Smooth muscle cell (in vitro differentiated cells): Measurements from ENCODE around the gene DBH. TPM values are rescaled to one million over a fixed set of nuclear protein-coding genes. Genes with fewer than 3 reads are reported as not detected.

Experiments used
- DNase-seq: peaks from one replicate; lab custom pipeline; 2025; ENCODE audit not compliant: unreplicated experiment; lab: John Stamatoyannopoulos, UW
- H2AFZ ChIP-seq: fragments of 200-600 bp; sonication (generic); 2 replicates; pipeline ENCODE4 v1.6.0; 2016; ENCODE audit warnings: antibody characterized with exemption, low read depth, mild to moderate bottlenecking
- H3F3A ChIP-seq: fragments of 200-600 bp; sonication (generic); 2 replicates; pipeline ENCODE4 v1.6.0; 2017; ENCODE audit warnings: antibody characterized with exemption, low read depth
- H3K27ac ChIP-seq: fragments of 200-600 bp; sonication (generic); 2 replicates; pipeline ENCODE4 v1.5.1; 2016; ENCODE audit warnings: low read depth, mild to moderate bottlenecking
- H3K27me3 ChIP-seq: fragments of 200-600 bp; sonication (generic); 2 replicates; pipeline ENCODE4 v1.6.1; 2016; ENCODE audit warnings: low read depth, mild to moderate bottlenecking
- H3K36me3 ChIP-seq: fragments of 200-600 bp; sonication (generic); 2 replicates; pipeline ENCODE4 v1.5.1; 2016; ENCODE audit warnings: low read depth
- H3K4me1 ChIP-seq: fragments of 200-600 bp; sonication (generic); 2 replicates; pipeline ENCODE4 v1.5.1; 2016; ENCODE audit warnings: low read depth
- H3K4me2 ChIP-seq: fragments of 200-600 bp; sonication (generic); 2 replicates; pipeline ENCODE4 v1.6.0; 2016; ENCODE audit warnings: mild to moderate bottlenecking
- H3K4me3 ChIP-seq: fragments of 200-600 bp; sonication (generic); 2 replicates; pipeline ENCODE4 v1.5.1; 2016; ENCODE audit warnings: mild to moderate bottlenecking
- H3K79me2 ChIP-seq: fragments of 200-600 bp; sonication (generic); 2 replicates; pipeline ENCODE4 v1.6.0; 2016; ENCODE audit warnings: low read depth, mild to moderate bottlenecking
- H3K9ac ChIP-seq: fragments of 200-600 bp; sonication (generic); 2 replicates; pipeline ENCODE4 v1.6.0; 2016; ENCODE audit warnings: low read depth
- H3K9me3 ChIP-seq: fragments of 200-600 bp; sonication (generic); replicated peaks from 2 replicates; pipeline ENCODE4 v1.5.1; 2016; ENCODE audit warnings: low read depth
- H4K20me1 ChIP-seq: fragments of 200-600 bp; sonication (generic); 2 replicates; pipeline ENCODE4 v1.6.0; 2016; ENCODE audit warnings: low read depth
- WGBS: methylation state at CpG from one replicate; pipeline ENCODE4 v1.1.7; 2016; ENCODE audit warnings: low lambda C conversion rate; 5-methylcytosine and 5-hydroxymethylcytosine counted together
- polyA plus RNA-seq: library from polyadenylated mRNA; unstranded; fragments of >200 nt; fragmentation: Nextera tagmentation; extraction: Ambion mirVana; gene quantifications from 2 replicates; pipeline ENCODE4 v1.2.1, GENCODE V29; 2016
- total RNA-seq: library from RNA; depleted of rRNA; stranded (reverse); fragments of >200 nt; gene quantifications from 2 replicates; pipeline ENCODE4 v1.2.3, GENCODE V29; 2014
- TF ChIP-seq, protein P1 (sequence below): fragments of 200-600 bp; sonication (generic); IDR thresholded peaks from 2 replicates; pipeline ENCODE4 v1.5.1; 2017; ENCODE audit warnings: borderline replicate concordance, mild to moderate bottlenecking, antibody characterized with exemption; ENCODE audit not compliant: insufficient read depth, poor library complexity, severe bottlenecking

Gene DBH
- total and polyA plus RNA-seq, 2 experiments from 2014 or later: 0.22 TPM; not detected in 1

DNA sequence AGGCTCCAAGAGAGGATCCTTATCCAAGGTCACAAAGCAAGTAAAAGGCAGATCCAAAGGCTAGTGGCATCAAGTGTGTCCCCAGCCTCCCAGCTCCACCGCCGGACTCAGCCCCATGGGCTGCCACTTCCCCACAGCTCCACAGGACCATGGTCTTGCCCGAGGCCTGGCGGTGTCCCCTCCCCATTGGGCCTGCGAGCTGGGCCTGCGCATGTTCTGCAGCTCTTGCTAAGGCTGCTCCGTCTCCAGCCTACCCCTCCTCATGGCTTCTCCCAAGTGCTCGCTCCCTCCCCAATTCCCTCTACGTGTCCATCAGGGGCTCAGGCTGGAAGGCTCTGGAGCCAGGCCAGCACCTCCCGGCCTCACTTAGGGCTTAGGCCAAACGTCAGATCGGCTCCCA is 29.4 kb downstream of the DBH start:
- Histone ChIP-seq H4K20me1 (no peaks in the 10 kb centered on the region), H3K9me3 (no peaks in the 10 kb centered on the region), H3K4me3 (no peak overlapping the region), H3K4me1 (no peaks in the 10 kb centered on the region), H3K79me2 (no peaks in the 10 kb centered on the region), H3K27ac (no peak overlapping the region), H3K9ac (no peak overlapping the region), H3K27me3 (no peaks in the 10 kb centered on the region), H2AFZ (no peak overlapping the region), H3K36me3 (no peaks in the 10 kb centered on the region), H3K4me2 (no peak overlapping the region), H3F3A (no peaks in the 10 kb centered on the region)
- TF ChIP-seq, protein P1, sequence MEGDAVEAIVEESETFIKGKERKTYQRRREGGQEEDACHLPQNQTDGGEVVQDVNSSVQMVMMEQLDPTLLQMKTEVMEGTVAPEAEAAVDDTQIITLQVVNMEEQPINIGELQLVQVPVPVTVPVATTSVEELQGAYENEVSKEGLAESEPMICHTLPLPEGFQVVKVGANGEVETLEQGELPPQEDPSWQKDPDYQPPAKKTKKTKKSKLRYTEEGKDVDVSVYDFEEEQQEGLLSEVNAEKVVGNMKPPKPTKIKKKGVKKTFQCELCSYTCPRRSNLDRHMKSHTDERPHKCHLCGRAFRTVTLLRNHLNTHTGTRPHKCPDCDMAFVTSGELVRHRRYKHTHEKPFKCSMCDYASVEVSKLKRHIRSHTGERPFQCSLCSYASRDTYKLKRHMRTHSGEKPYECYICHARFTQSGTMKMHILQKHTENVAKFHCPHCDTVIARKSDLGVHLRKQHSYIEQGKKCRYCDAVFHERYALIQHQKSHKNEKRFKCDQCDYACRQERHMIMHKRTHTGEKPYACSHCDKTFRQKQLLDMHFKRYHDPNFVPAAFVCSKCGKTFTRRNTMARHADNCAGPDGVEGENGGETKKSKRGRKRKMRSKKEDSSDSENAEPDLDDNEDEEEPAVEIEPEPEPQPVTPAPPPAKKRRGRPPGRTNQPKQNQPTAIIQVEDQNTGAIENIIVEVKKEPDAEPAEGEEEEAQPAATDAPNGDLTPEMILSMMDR: no peak
- DNase-seq: no peak
- 97% methylated on average over 12 of the region's 12 CpGs for WGBS

DNA sequence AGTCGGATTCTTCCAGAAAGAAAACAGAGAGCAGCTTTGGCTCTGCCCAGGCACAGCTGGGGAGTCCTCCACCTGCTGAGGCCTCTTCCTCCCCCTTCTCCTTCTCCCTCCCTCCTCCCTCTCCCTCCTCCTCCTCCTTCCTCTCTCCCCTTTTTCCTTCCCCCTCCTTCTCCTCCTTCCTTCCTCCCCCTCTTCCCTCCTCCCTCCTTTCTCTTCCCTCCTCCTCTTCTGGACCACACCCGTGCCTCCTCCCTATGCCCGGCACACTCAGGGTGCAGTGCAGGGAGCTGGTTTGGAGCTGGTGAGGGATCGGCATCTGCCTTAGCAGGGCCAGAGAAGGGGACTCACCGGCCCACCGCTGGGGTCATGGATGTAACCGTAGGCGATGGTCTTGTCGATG is 30.2 kb downstream of the DBH start:
- no peak for DNase-seq
- H3K9ac ChIP-seq: no peak overlapping the region
- no peaks in the 10 kb centered on the region for H4K20me1 ChIP-seq
- no peaks in the 10 kb centered on the region for H3K36me3 ChIP-seq
- no peak overlapping the region for H3K4me3 ChIP-seq
- H3K4me2 ChIP-seq: no peak overlapping the region
- H3K9me3 ChIP-seq: no peaks in the 10 kb centered on the region
- 85% methylated on average over 9 of the region's 9 CpGs for WGBS
- no peaks in the 10 kb centered on the region for H3F3A ChIP-seq
- H2AFZ ChIP-seq: no peak overlapping the region
- no peaks in the 10 kb centered on the region for H3K27me3 ChIP-seq
- no peak overlapping the region for H3K27ac ChIP-seq
- no peaks in the 10 kb centered on the region for H3K4me1 ChIP-seq
- H3K79me2 ChIP-seq: no peaks in the 10 kb centered on the region
- TF ChIP-seq, protein P1: no peak

DNA sequence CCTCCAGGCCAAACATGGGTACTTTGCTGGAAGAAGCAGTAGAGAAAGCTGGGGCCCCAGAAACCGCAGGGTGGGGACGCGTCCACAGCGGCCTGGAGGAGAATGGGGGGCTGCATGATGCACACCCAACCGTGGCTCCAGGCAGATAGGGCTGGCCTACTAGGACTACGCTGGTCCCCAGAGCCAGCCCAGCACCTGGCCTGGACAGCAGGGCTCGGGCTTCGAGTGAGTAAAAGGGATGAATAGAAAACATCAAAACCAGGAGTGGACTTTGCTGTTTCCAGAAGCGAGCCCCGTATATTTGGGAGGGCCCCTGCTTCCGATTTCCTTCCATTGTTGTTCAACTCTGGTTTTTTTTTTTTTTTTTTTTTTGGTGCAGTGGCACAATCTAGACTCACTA is 30.7 kb downstream of the DBH start:
- H3K9me3 ChIP-seq: no peaks in the 10 kb centered on the region
- no peaks in the 10 kb centered on the region for H3K27me3 ChIP-seq

More for the DNA sequence above, 30.7 kb downstream of the DBH start:
- no peaks in the 10 kb centered on the region for H4K20me1 ChIP-seq
- no peaks in the 10 kb centered on the region for H3K36me3 ChIP-seq
- no peak overlapping the region for H3K4me2 ChIP-seq
- H3K9ac ChIP-seq: no peak overlapping the region
- no peaks in the 10 kb centered on the region for H3F3A ChIP-seq
- no peaks in the 10 kb centered on the region for H3K79me2 ChIP-seq
- TF ChIP-seq, protein P1: no peak
- no peak overlapping the region for H3K27ac ChIP-seq
- H2AFZ ChIP-seq: no peak overlapping the region
- WGBS: 91% methylated on average over 11 of the region's 11 CpGs
- no peak overlapping the region for H3K4me3 ChIP-seq
- DNase-seq: no peak
- no peaks in the 10 kb centered on the region for H3K4me1 ChIP-seq
